B cell (primary cell): Measurements from ENCODE around the gene ORAI3. TPM values are rescaled to one million over a fixed set of nuclear protein-coding genes. Genes with fewer than 3 reads are reported as not detected.
A peak's percentile ranks its signal among the peaks of the same experiment; 100 is the strongest.

Experiments
- ATAC-seq: fragments of 200-7000 bp; cut with Tn5 transposase; one replicate; pipeline ENCODE4 v1.10.0; 2021; ENCODE audit warnings: low read depth, mild to moderate bottlenecking, moderate number of reproducible peaks, moderate library complexity
- CTCF ChIA-PET: fragments of 350-600 bp; sonication (Branson Sonifier 250); formaldehyde crosslinking; loops from one replicate; lab custom pipeline; 2021; ENCODE audit warnings: antibody characterized with exemption, inconsistent platforms; lab: Charles Lee
- POLR2A ChIA-PET: fragments of 350-600 bp; sonication (Branson Sonifier 250); formaldehyde crosslinking; loops from one replicate; lab custom pipeline; 2021; ENCODE audit warnings: antibody characterized with exemption; lab: Charles Lee
- DNase-seq: peaks from one replicate; pipeline ENCODE4 v3.0.0; 2013
- H2AFZ ChIP-seq: 2 replicates; pipeline ENCODE4 v1.6.1; 2012; ENCODE audit warnings: mild to moderate bottlenecking, low read depth, low read length; ENCODE audit not compliant: insufficient read depth, poor library complexity, severe bottlenecking
- H3K27ac ChIP-seq, 2 donors: 1 replicate in 1 of 2; 2 replicates in 1 of 2; pipeline ENCODE4 v1.5.1; 2012 to 2013; ENCODE audit warnings: low read length in 2 of 2, mild to moderate bottlenecking in 2 of 2, moderate library complexity in 1 of 2
- H3K27me3 ChIP-seq, 4 experiments: fragments of 200-600 bp in 1 of 4; sonication (generic) in 1 of 4; replicated peaks in 1 of 4; 1 replicate in 2 of 4; 2 replicates in 2 of 4; pipeline versions ENCODE4 v1.6.1 to v1.7.0; 2013 to 2016; ENCODE audit warnings: low read length in 3 of 4, mild to moderate bottlenecking in 2 of 4, mixed read lengths in 1 of 4, moderate library complexity in 1 of 4; ENCODE audit not compliant: insufficient read depth in 4 of 4, control insufficient read depth in 3 of 4; ENCODE audit errors: control extremely low read depth in 1 of 4
- H3K36me3 ChIP-seq, 2 experiments: replicated peaks in 1 of 2; 1 replicate in 1 of 2; 2 replicates in 1 of 2; pipeline versions ENCODE4 v1.6.1 to v1.7.1; 2013; ENCODE audit warnings: low read length in 1 of 2; ENCODE audit not compliant: insufficient read depth in 2 of 2, control insufficient read depth in 1 of 2; ENCODE audit errors: control extremely low read depth in 1 of 2, extremely low read depth in 1 of 2
- H3K4me1 ChIP-seq, 2 donors: fragments of 200-600 bp in 1 of 2; sonication (generic) in 1 of 2; 1 replicate in 1 of 2; 2 replicates in 1 of 2; pipeline versions ENCODE4 v1.5.1 to v1.6.1; 2013 to 2017; ENCODE audit warnings: low read length in 2 of 2; ENCODE audit not compliant: control insufficient read depth in 2 of 2, insufficient read depth in 2 of 2
- H3K4me2 ChIP-seq: replicated peaks from 2 replicates; pipeline ENCODE3; 2012; ENCODE audit warnings: mild to moderate bottlenecking, low read depth, low read length; ENCODE audit not compliant: poor library complexity, severe bottlenecking
- H3K4me3 ChIP-seq, 5 experiments: fragments of 200-600 bp in 1 of 5; sonication (generic) in 1 of 5; 1 replicate in 3 of 5; 2 replicates in 2 of 5; pipeline versions ENCODE4 v1.5.1 to v1.7.0; 2011 to 2016; ENCODE audit warnings: low read length in 4 of 5, mild to moderate bottlenecking in 4 of 5, low read depth in 2 of 5, control low read depth in 1 of 5, moderate library complexity in 1 of 5; ENCODE audit not compliant: insufficient read depth in 1 of 5; ENCODE audit errors: control extremely low read depth in 1 of 5, extremely low read depth in 1 of 5
- H3K79me2 ChIP-seq: fragments of 200-600 bp; sonication (generic); one replicate; pipeline ENCODE4 v1.6.0; 2016; ENCODE audit warnings: low read length; ENCODE audit not compliant: control insufficient read depth, insufficient read depth
- H3K9ac ChIP-seq: fragments of 200-600 bp; sonication (generic); 2 replicates; pipeline ENCODE4 v1.6.1; 2017; ENCODE audit warnings: mild to moderate bottlenecking, low read length, moderate library complexity
- H3K9me3 ChIP-seq, 3 donors: one replicate each; pipeline versions ENCODE4 v1.6.1 to v1.7.1; 2013; ENCODE audit warnings: low read length in 2 of 3; ENCODE audit not compliant: control insufficient read depth in 2 of 3, insufficient read depth in 1 of 3; ENCODE audit errors: control extremely low read depth in 1 of 3
- H4K20me1 ChIP-seq: 2 replicates; pipeline ENCODE4 v1.6.0; 2012; ENCODE audit warnings: mild to moderate bottlenecking, low read length; ENCODE audit not compliant: insufficient read depth, control insufficient read depth, poor library complexity, severe bottlenecking
- H3K27ac Mint-ChIP-seq: one replicate; pipeline ENCODE4 v1.8.0; 2021; ENCODE audit warnings: mixed read lengths
- H3K27me3 Mint-ChIP-seq: one replicate; pipeline ENCODE4 v1.8.0; 2021; ENCODE audit warnings: mixed read lengths
- H3K4me1 Mint-ChIP-seq: one replicate; pipeline ENCODE4 v1.8.0; 2021; ENCODE audit warnings: mixed read lengths
- H3K4me3 Mint-ChIP-seq: one replicate; pipeline ENCODE4 v1.8.0; 2021; ENCODE audit warnings: mixed read lengths
- H3K9me3 Mint-ChIP-seq: one replicate; pipeline ENCODE4 v1.8.0; 2022; ENCODE audit warnings: mixed read lengths; ENCODE audit not compliant: insufficient read depth
- CTCF ChIP-seq: fragments of 200-600 bp; IDR thresholded peaks from one replicate; pipeline ENCODE4 v1.8.0; 2022; ENCODE audit warnings: antibody characterized with exemption, mild to moderate bottlenecking
- EZH2 ChIP-seq: IDR thresholded peaks from 2 replicates; pipeline ENCODE4 v1.6.1; 2012; ENCODE audit warnings: borderline replicate concordance, low read depth, mild to moderate bottlenecking, moderate library complexity, low read length; ENCODE audit not compliant: insufficient read depth, poor library complexity, severe bottlenecking
- WGBS: methylation state at CpG from one replicate; pipeline ENCODE4 v1.1.5; 2013; ENCODE audit warnings: missing lambda C conversion rate; ENCODE audit not compliant: insufficient coverage; 5-methylcytosine and 5-hydroxymethylcytosine counted together
- intact Hi-C: fragments of 100-400 bp; cut with micrococcal nuclease; formaldehyde crosslinking; loops from one replicate; pipeline ENCODE4 v1.10.0; 2022
- polyA plus RNA-seq: library from polyadenylated mRNA; depleted of rRNA; stranded (reverse); fragments of >200 nt; gene quantifications from 2 replicates; pipeline ENCODE4 v1.2.3, GENCODE V29; 2012
- total RNA-seq, 2 donors: library from RNA; stranded (reverse); fragments of 120-200 nt in 1 of 2; gene quantifications; 1 replicate in 1 of 2; 2 replicates in 1 of 2; pipeline versions ENCODE4 v1.2.3 to v1.2.4, GENCODE V29; 2013 to 2022

ORAI3 gene
- total and polyA plus RNA-seq, 2 donors (not counting 1 experiment from before 2014, with no cell fraction given): 32.2 to 51.8 TPM

- 33% methylated on average over 1 of the region's 2 CpGs for WGBS
- H3K9ac ChIP-seq: no peak overlapping the region
- no peak for ATAC-seq
- H4K20me1 ChIP-seq: no peaks in the 10 kb centered on the region
- TF ChIP-seq EZH2: no peak
- no peak for TF ChIP-seq CTCF
- Mint-ChIP-seq H3K4me1 (peaks cover 16% of the 10 kb centered on the region), H3K27ac (peak overlapping the region; percentile 26), H3K9me3 (no peaks in the 10 kb centered on the region), H3K27me3 (no peaks in the 10 kb centered on the region), H3K4me3 (peak overlapping the region; percentile 54)
- H3K27me3 ChIP-seq: no peaks in the 10 kb centered on the region
- H3K79me2 ChIP-seq: no peaks in the 10 kb centered on the region
- ChIA-PET CTCF (interaction anchor here (3.8 to 5.2 kb wide), 2 partner anchors 19 to 76 kb away, joined by 26 to 58 read pairs; no protein-coding TSS in a partner anchor), POLR2A (no interaction called here)
- H3K4me3 ChIP-seq: no peak overlapping the region
- peaks cover 0 to 21% of the 10 kb centered on the region in 2 donors for H3K4me1 ChIP-seq
- no peak overlapping the region for H2AFZ ChIP-seq
- intact Hi-C loops: no loop called here
- no peak overlapping the region for H3K4me2 ChIP-seq
- H3K9me3 ChIP-seq: no peaks in the 10 kb centered on the region
- no peak for DNase-seq
- no peak overlapping the region for H3K27ac ChIP-seq
- H3K36me3 ChIP-seq: no peaks in the 10 kb centered on the region
Observed at GRCh38 chr16:30920891-30921290, 28.0 kb upstream of the ORAI3 start.

- POLR2A ChIA-PET: no interaction called here
- peaks cover 0 to 21% of the 10 kb centered on the region in 2 donors for H3K4me1 ChIP-seq
- peak overlapping the region; percentile 100 for H3K4me3 Mint-ChIP-seq
- intact Hi-C loops: no loop called here
- ATAC-seq: no peak
- H3K4me1 Mint-ChIP-seq: peaks cover 19% of the 10 kb centered on the region
- H3K4me3 ChIP-seq: peak overlapping the region in 4 of 5 experiments; percentile 80 to 100 (median 98)
- H3K27ac ChIP-seq: no peak overlapping the region
- H3K36me3 ChIP-seq: no peaks in the 10 kb centered on the region
- H3K9me3 ChIP-seq: no peaks in the 10 kb centered on the region
- peak overlapping the region; percentile 83 for H2AFZ ChIP-seq
- no peaks in the 10 kb centered on the region for H3K27me3 ChIP-seq
- TF ChIP-seq CTCF (no peak), EZH2 (no peak)
- H4K20me1 ChIP-seq: no peaks in the 10 kb centered on the region
- no peak for DNase-seq
- peak overlapping the region; percentile 90 for H3K9ac ChIP-seq
- CTCF ChIA-PET: interaction anchor here (3.8 to 5.2 kb wide), 2 partner anchors 20 to 76 kb away, joined by 26 to 58 read pairs; no protein-coding TSS in a partner anchor
- H3K27me3 Mint-ChIP-seq: no peaks in the 10 kb centered on the region
- H3K79me2 ChIP-seq: no peaks in the 10 kb centered on the region
- H3K27ac Mint-ChIP-seq: peak overlapping the region; percentile 100
- 8% methylated on average over 4 of the region's 6 CpGs for WGBS
- peak overlapping the region; percentile 92 for H3K4me2 ChIP-seq
- H3K9me3 Mint-ChIP-seq: no peaks in the 10 kb centered on the region
Observed at GRCh38 chr16:30921459-30921747, 27.5 kb upstream of the ORAI3 start.
